Endothelial cell of umbilical vein (primary cell): ENCODE data around the gene TSSK6.

Source experiments
- CTCF ChIP-seq, 2 donors: IDR thresholded peaks; 1 replicate in 1 of 2; 2 replicates in 1 of 2; pipeline ENCODE4 v1.5.1; 2011; ENCODE audit warnings: low read length in 2 of 2, mild to moderate bottlenecking in 2 of 2, moderate library complexity in 2 of 2, control low read depth in 1 of 2, inconsistent platforms in 1 of 2, low read depth in 1 of 2; ENCODE audit not compliant: insufficient read depth in 1 of 2; ENCODE audit errors: extremely low read depth in 1 of 2
- EZH2 ChIP-seq: IDR thresholded peaks from 2 replicates; pipeline ENCODE4 v1.6.1; 2012; ENCODE audit warnings: borderline replicate concordance, low read depth, mild to moderate bottlenecking, moderate library complexity, low read length, inconsistent platforms; ENCODE audit not compliant: severe bottlenecking

GRCh38 chr19:19543101-19543500 is 27.8 kb upstream of the TSSK6 start:
- TF ChIP-seq CTCF (IDR thresholded peaks at IDR 0.05; ENCODE audit: extremely low read depth in 1 of 2, insufficient read depth in 1 of 2, low read depth in 1 of 2, low read length in 2 of 2): no peak
- no peak for TF ChIP-seq EZH2
